Peyer's patch (tissue), 4 donors: ENCODE results near the gene RRP8. TPM values are rescaled to one million over a fixed set of nuclear protein-coding genes. Genes with fewer than 3 reads are reported as not detected.

Experiments
- DNase-seq, 3 donors: peaks; one replicate each; pipeline ENCODE4 v3.0.0-alpha.2; 2017 to 2019
- H3K27ac ChIP-seq, 4 donors: fragments of 200-600 bp; sonication (generic); one replicate each; pipeline ENCODE4 v1.5.1; 2016 to 2019
- H3K27me3 ChIP-seq, 2 donors: fragments of 200-600 bp; sonication (generic); one replicate each; pipeline ENCODE4 v1.5.1; 2019
- H3K36me3 ChIP-seq, 3 donors: fragments of 200-600 bp; sonication (generic); one replicate each; pipeline ENCODE4 v1.5.1; 2016 to 2019
- H3K4me1 ChIP-seq, 4 donors: fragments of 200-600 bp; sonication (generic); one replicate each; pipeline ENCODE4 v1.5.1; 2016 to 2019
- H3K4me3 ChIP-seq, 4 donors: fragments of 200-600 bp; sonication (generic); 1 replicate in 3 of 4; 2 replicates in 1 of 4; pipeline ENCODE4 v1.5.1; 2016 to 2019; ENCODE audit warnings: mild to moderate bottlenecking in 1 of 4
- H3K9me3 ChIP-seq, 4 donors: fragments of 200-600 bp; sonication (generic); one replicate each; pipeline ENCODE4 v1.5.1; 2016 to 2019; ENCODE audit warnings: mild to moderate bottlenecking in 1 of 4
- CTCF ChIP-seq, 6 experiments: fragments of 450-650 bp in 4 of 6; fragments of 200-600 bp in 2 of 6; sonication (generic) in 1 of 6; IDR thresholded peaks; one replicate each; pipeline ENCODE4 v1.5.1; 2017 to 2019; ENCODE audit warnings: antibody characterized with exemption in 6 of 6, mild to moderate bottlenecking in 3 of 6, moderate library complexity in 1 of 6
- POLR2A ChIP-seq, 2 donors: fragments of 450-650 bp; IDR thresholded peaks; one replicate each; pipeline ENCODE4 v1.5.1; 2017; ENCODE audit warnings: antibody characterized with exemption in 2 of 2, mild to moderate bottlenecking in 2 of 2, moderate library complexity in 2 of 2
- total RNA-seq, 4 donors: library from RNA; depleted of rRNA; stranded (reverse); fragments of >200 nt; gene quantifications; one replicate each; pipeline ENCODE4 v1.1.0, GENCODE V29; 2016

RRP8 gene
- total RNA-seq, 4 donors from 2014 or later: 11.4 to 28.9 (median 17.5) TPM

- H3K4me1 ChIP-seq: no peaks in the 10 kb centered on the region
- no peaks in the 10 kb centered on the region for H3K27me3 ChIP-seq
- no peaks in the 10 kb centered on the region for H3K9me3 ChIP-seq
- no peak for DNase-seq
- H3K27ac ChIP-seq: no peak overlapping the region
- no peak overlapping the region for H3K4me3 ChIP-seq
- no peak for TF ChIP-seq POLR2A (IDR thresholded peaks at IDR 0.05)
- no peak for TF ChIP-seq CTCF (IDR thresholded peaks at IDR 0.05)
- no peaks in the 10 kb centered on the region for H3K36me3 ChIP-seq
Measured at GRCh38 chr11:6571434-6572008, 31.9 kb downstream of the RRP8 start.

- TF ChIP-seq POLR2A (IDR thresholded peaks at IDR 0.05) (no peak), CTCF (IDR thresholded peaks at IDR 0.05) (no peak)
- Histone ChIP-seq H3K36me3 (no peaks in the 10 kb centered on the region), H3K27me3 (no peaks in the 10 kb centered on the region), H3K9me3 (no peaks in the 10 kb centered on the region), H3K4me1 (no peaks in the 10 kb centered on the region), H3K4me3 (no peak overlapping the region), H3K27ac (no peak overlapping the region)
- DNase-seq: no peak
Measured at GRCh38 chr11:6570691-6571427, 32.6 kb downstream of the RRP8 start.

- Histone ChIP-seq H3K27me3 (no peaks in the 10 kb centered on the region), H3K36me3 (no peaks in the 10 kb centered on the region), H3K4me3 (no peak overlapping the region), H3K27ac (no peak overlapping the region), H3K4me1 (no peaks in the 10 kb centered on the region), H3K9me3 (no peaks in the 10 kb centered on the region)
- DNase-seq: no peak
- TF ChIP-seq POLR2A (IDR thresholded peaks at IDR 0.05) (no peak), CTCF (IDR thresholded peaks at IDR 0.05) (no peak)
Measured at GRCh38 chr11:6569706-6570105, 33.7 kb downstream of the RRP8 start.

- Histone ChIP-seq H3K9me3 (no peaks in the 10 kb centered on the region), H3K4me1 (no peaks in the 10 kb centered on the region), H3K27ac (no peak overlapping the region), H3K27me3 (no peaks in the 10 kb centered on the region), H3K4me3 (no peak overlapping the region), H3K36me3 (no peaks in the 10 kb centered on the region)
- TF ChIP-seq CTCF (IDR thresholded peaks at IDR 0.05): no peak
- TF ChIP-seq POLR2A (IDR thresholded peaks at IDR 0.05): no peak
- DNase-seq: no peak
Measured at GRCh38 chr11:6568191-6568918, 35.1 kb downstream of the RRP8 start.

GRCh38 chr11:6567371-6567745, 36.1 kb downstream of the RRP8 start:
- Histone ChIP-seq H3K27ac (no peak overlapping the region), H3K4me1 (no peaks in the 10 kb centered on the region), H3K36me3 (no peaks in the 10 kb centered on the region), H3K9me3 (no peaks in the 10 kb centered on the region), H3K27me3 (no peaks in the 10 kb centered on the region), H3K4me3 (no peak overlapping the region)
- no peak for DNase-seq
- no peak for TF ChIP-seq CTCF (IDR thresholded peaks at IDR 0.05)
- TF ChIP-seq POLR2A (IDR thresholded peaks at IDR 0.05): no peak
